HCT116 (cell line): ENCODE measurements around the gene ARMC12.

Experiments used
- CTCF ChIP-seq, 3 experiments: fragments of 200-600 bp in 1 of 3; sonication (generic) in 1 of 3; IDR thresholded peaks in 2 of 3; conservative IDR thresholded peaks in 1 of 3; 2 replicates each; pipeline ENCODE4 v1.5.1; 2012 to 2017; ENCODE audit warnings: low read depth in 2 of 3, low read length in 2 of 3, antibody characterized with exemption in 1 of 3, borderline replicate concordance in 1 of 3, control low read depth in 1 of 3, mild to moderate bottlenecking in 1 of 3, mixed read lengths in 1 of 3, mixed run types in 1 of 3, moderate library complexity in 1 of 3; ENCODE audit not compliant: insufficient read depth in 1 of 3
- POLR2AphosphoS5 ChIP-seq: IDR thresholded peaks from 2 replicates; pipeline ENCODE4 v1.6.1; 2011; ENCODE audit warnings: mild to moderate bottlenecking, low read depth, low read length, moderate library complexity
- TF ChIP-seq, protein P1 (sequence below): IDR thresholded peaks from 2 replicates; pipeline ENCODE4 v1.6.1; 2012

DNA sequence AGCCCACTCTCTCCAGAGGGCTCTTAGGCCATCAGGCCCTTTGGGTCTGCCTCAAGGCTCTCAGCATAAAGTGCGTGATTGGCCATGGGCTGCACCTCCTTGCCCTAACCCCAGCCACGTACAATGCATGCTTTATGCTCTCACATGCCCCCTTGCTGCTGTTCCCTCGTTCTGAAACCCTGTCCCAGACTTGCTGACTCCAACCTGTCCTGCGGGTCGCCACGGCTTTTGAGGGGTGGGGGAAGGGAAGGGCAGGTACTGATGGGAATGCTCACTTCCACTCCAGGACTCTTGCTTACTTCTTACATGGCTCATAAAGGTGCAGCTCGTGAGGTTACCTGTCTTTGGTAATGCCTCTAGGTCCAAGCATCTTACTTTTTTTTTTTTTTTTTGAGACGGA, 6.0 kb downstream of the ARMC12 start:
- TF ChIP-seq POLR2AphosphoS5 (no peak), CTCF (IDR thresholded peaks at IDR 0.05 in 2 of 3, conservative IDR thresholded peaks at IDR 0.05 in 1 of 3; ENCODE audit: borderline replicate concordance in 1 of 3, insufficient read depth in 1 of 3, low read depth in 2 of 3, low read length in 2 of 3) (peak in 1 of 3 experiments; percentile 10; a peak in 2 of 6 replicates)
- TF ChIP-seq, protein P1, sequence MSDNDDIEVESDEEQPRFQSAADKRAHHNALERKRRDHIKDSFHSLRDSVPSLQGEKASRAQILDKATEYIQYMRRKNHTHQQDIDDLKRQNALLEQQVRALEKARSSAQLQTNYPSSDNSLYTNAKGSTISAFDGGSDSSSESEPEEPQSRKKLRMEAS: peak; percentile 50; the same call in 1 of the 2 replicates
